Erythroblast (primary cell): ENCODE data around the gene SCNN1B.

Source experiments
- GATA1 ChIP-seq: IDR thresholded peaks from 2 replicates; pipeline ENCODE4 v1.6.1; 2011; ENCODE audit warnings: low read depth, mild to moderate bottlenecking, control low read depth, low read length, moderate library complexity
- POLR2A ChIP-seq: IDR thresholded peaks from 2 replicates; pipeline ENCODE4 v1.6.1; 2011; ENCODE audit warnings: mild to moderate bottlenecking, low read length

GRCh38 chr16:23424292-23424958, 122.3 kb downstream of the SCNN1B start:
- TF ChIP-seq POLR2A (no peak), GATA1 (no peak)
